NCI-H446 treated with DMSO at 0.1 percent for 48 hours (cell line): ENCODE results near the gene SCGB1A1.

Experiments used
- DNase-seq: peaks from one replicate; lab custom pipeline; 2025; lab: John Stamatoyannopoulos, UW

Gene SCGB1A1

GRCh38 chr11:62450543-62451240, 31.9 kb downstream of the SCGB1A1 start:
- DNase-seq = no peak

GRCh38 chr11:62451241-62451621, 32.4 kb downstream of the SCGB1A1 start:
- DNase-seq = no peak

GRCh38 chr11:62452261-62452660, 33.4 kb downstream of the SCGB1A1 start:
- DNase-seq = no peak

- DNase-seq = no peak
Measured at GRCh38 chr11:62452839-62453468, 34.1 kb downstream of the SCGB1A1 start.

- DNase-seq = no peak
Measured at GRCh38 chr11:62456630-62457029, 37.8 kb downstream of the SCGB1A1 start.

- DNase-seq = no peak
Measured at GRCh38 chr11:62457478-62457877, 38.6 kb downstream of the SCGB1A1 start.

GRCh38 chr11:62458212-62459002, 39.6 kb downstream of the SCGB1A1 start:
- DNase-seq = no peak

- no peak for DNase-seq
Measured at GRCh38 chr11:62459080-62459479, 40.2 kb downstream of the SCGB1A1 start.

GRCh38 chr11:62461740-62462507, 43.1 kb downstream of the SCGB1A1 start:
- no peak for DNase-seq

- DNase-seq = no peak
Measured at GRCh38 chr11:62462508-62462892, 43.7 kb downstream of the SCGB1A1 start.

- peak; percentile 4 for DNase-seq
Measured at GRCh38 chr11:62463121-62463542, 44.3 kb downstream of the SCGB1A1 start.

- no peak for DNase-seq
Measured at GRCh38 chr11:62464655-62465054, 45.8 kb downstream of the SCGB1A1 start.

GRCh38 chr11:62466444-62466843, 47.6 kb downstream of the SCGB1A1 start:
- no peak for DNase-seq

- no peak for DNase-seq
Measured at GRCh38 chr11:62468577-62468976, 49.7 kb downstream of the SCGB1A1 start.

- DNase-seq = no peak
Measured at GRCh38 chr11:62471603-62472002, 52.8 kb downstream of the SCGB1A1 start.

GRCh38 chr11:62472063-62472884, 53.4 kb downstream of the SCGB1A1 start:
- no peak for DNase-seq
